OCI-LY3 (cell line): ENCODE results near the gene BACH2.

Source experiments
- H2AFZ ChIP-seq: fragments of 200-600, 300-600 bp; shearing (Covaris generic); 2 replicates; pipeline ENCODE4 v1.6.0; 2014; ENCODE audit warnings: antibody characterized with exemption, low read depth, low read length
- H3K27ac ChIP-seq: fragments of 200-600, 300-600 bp; sonication (generic); 2 replicates; pipeline ENCODE4 v1.5.1; 2014; ENCODE audit warnings: mild to moderate bottlenecking, low read length, moderate library complexity, mixed read lengths
- H3K27me3 ChIP-seq: fragments of 200-600, 300-600 bp; sonication (generic); 2 replicates; pipeline ENCODE4 v1.6.1; 2014; ENCODE audit warnings: low read depth, low read length, mixed read lengths
- H3K36me3 ChIP-seq: fragments of 200-600, 300-600 bp; sonication (generic); replicated peaks from 2 replicates; pipeline ENCODE3; 2014; ENCODE audit warnings: low read depth, low read length, mixed read lengths
- H3K4me1 ChIP-seq: fragments of 300-600, 200-600 bp; sonication (generic); 2 replicates; pipeline ENCODE4 v1.6.1; 2014; ENCODE audit warnings: low read length, mixed read lengths
- H3K4me2 ChIP-seq: fragments of 200-600, 300-600 bp; sonication (generic); 2 replicates; pipeline ENCODE4 v1.6.1; 2014; ENCODE audit warnings: low read length, mixed read lengths
- H3K4me3 ChIP-seq: fragments of 300-600, 200-600 bp; sonication (generic); 2 replicates; pipeline ENCODE4 v1.5.1; 2014; ENCODE audit warnings: antibody characterized with exemption, mild to moderate bottlenecking, low read length, moderate library complexity
- H3K79me2 ChIP-seq: fragments of 300-600, 200-600 bp; shearing (Covaris generic); 2 replicates; pipeline ENCODE4 v1.6.1; 2014; ENCODE audit warnings: mild to moderate bottlenecking, low read length, mixed read lengths
- H3K9ac ChIP-seq: fragments of 300-600, 200-600 bp; shearing (Covaris generic); 2 replicates; pipeline ENCODE4 v1.6.0; 2014; ENCODE audit warnings: mild to moderate bottlenecking, low read length, moderate library complexity
- H3K9me3 ChIP-seq: fragments of 200-600, 300-600 bp; shearing (Covaris generic); 2 replicates; pipeline ENCODE4 v1.6.1; 2014; ENCODE audit warnings: low read length, mixed read lengths; ENCODE audit not compliant: insufficient read depth
- H4K20me1 ChIP-seq: fragments of 200-600, 300-600 bp; sonication (generic); 2 replicates; pipeline ENCODE4 v1.6.1; 2016; ENCODE audit warnings: low read length, mixed read lengths; ENCODE audit not compliant: insufficient read depth
- EZH2phosphoT487 ChIP-seq: fragments of 200-600 bp; shearing (Covaris generic); IDR thresholded peaks from 2 replicates; pipeline ENCODE4 v1.6.1; 2018; ENCODE audit warnings: antibody characterized with exemption, mixed run types, low read depth
- TF ChIP-seq, protein P1 (sequence below): fragments of 200-600, 300-600 bp; sonication (generic); IDR thresholded peaks from 2 replicates; pipeline ENCODE4 v1.5.1; 2014; ENCODE audit warnings: antibody characterized with exemption, low read length, low read depth

Gene BACH2

DNA sequence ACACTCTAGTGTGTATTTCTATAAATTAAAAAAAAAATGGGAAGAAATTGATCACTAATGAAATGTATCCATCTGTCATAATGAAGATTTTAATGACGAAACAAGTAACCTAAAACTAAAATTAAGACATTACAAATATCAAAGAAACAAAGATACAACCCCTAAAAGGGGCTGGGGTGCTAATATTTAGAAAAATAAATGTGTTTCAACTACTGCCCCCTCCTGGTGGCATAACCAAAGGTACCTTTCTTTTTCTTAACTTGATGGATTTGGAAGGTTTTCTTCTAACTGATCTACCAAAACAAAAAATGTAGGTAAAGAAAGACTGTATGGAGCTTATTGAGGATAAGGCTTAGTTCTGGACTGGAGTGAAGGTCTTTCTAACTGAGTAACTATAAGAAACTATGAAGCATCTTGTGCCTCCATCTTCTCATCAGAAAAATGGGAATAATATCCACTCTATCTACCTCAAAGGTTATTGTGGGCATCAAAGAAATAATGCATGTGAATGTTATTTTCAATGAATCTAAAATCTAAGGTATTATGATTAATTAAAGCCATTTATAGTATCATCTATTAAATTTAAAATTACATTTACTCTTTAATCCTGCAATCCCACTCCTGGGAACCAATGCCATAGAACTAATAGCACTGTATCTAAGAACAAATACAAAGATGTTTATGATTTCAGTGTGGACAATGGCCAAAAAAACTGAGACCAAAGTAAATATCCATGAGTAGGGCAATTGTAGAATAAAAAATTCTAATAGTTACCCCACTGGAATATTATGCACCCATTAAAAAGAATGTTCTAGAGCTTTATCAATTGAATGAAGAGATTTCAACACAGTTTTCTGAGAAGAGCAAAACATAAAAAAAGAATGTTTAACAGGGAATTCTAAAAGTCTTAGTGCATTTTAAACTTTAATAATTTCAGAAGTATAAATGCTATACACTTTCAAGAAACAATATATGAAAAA lies 117.2 kb downstream of the BACH2 start:
- no peaks in the 10 kb centered on the region for H3K9me3 ChIP-seq
- no peaks in the 10 kb centered on the region for H4K20me1 ChIP-seq
- H3K36me3 ChIP-seq, result no peaks in the 10 kb centered on the region
- H3K9ac ChIP-seq, result no peak overlapping the region
- H3K4me2 ChIP-seq, result no peak overlapping the region
- TF ChIP-seq, protein P1, sequence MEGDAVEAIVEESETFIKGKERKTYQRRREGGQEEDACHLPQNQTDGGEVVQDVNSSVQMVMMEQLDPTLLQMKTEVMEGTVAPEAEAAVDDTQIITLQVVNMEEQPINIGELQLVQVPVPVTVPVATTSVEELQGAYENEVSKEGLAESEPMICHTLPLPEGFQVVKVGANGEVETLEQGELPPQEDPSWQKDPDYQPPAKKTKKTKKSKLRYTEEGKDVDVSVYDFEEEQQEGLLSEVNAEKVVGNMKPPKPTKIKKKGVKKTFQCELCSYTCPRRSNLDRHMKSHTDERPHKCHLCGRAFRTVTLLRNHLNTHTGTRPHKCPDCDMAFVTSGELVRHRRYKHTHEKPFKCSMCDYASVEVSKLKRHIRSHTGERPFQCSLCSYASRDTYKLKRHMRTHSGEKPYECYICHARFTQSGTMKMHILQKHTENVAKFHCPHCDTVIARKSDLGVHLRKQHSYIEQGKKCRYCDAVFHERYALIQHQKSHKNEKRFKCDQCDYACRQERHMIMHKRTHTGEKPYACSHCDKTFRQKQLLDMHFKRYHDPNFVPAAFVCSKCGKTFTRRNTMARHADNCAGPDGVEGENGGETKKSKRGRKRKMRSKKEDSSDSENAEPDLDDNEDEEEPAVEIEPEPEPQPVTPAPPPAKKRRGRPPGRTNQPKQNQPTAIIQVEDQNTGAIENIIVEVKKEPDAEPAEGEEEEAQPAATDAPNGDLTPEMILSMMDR, result peak; percentile 48
- no peak for TF ChIP-seq EZH2phosphoT487
- H3K4me3 ChIP-seq, result no peak overlapping the region
- H2AFZ ChIP-seq, result no peak overlapping the region
- H3K79me2 ChIP-seq, result no peaks in the 10 kb centered on the region
- peaks cover 45% of the 10 kb centered on the region for H3K27me3 ChIP-seq
- no peak overlapping the region for H3K27ac ChIP-seq
- peaks cover 37% of the 10 kb centered on the region for H3K4me1 ChIP-seq

DNA sequence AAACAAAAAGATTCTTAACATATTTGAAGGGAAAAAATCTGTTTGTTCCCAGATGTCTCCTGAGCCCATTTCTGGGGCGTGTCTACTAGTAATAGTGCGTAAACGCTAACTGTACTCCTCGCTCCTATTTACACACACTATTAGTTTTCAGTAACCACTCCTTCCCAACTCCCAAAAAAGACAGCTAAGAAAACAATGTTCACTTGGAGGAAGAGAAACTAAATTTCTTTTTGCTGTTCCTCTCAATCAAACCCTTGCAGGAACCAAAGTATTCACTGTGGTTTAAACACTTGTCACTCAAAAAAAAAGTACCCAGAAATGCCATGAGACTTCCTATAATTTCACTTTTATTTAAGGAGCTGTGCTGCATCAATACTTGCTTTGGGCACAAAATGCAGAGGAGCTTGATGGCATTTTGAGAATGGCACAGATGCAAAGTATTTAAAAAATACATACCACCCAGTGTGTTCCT lies 118.2 kb downstream of the BACH2 start:
- H3K4me2 ChIP-seq, result peak overlapping the region; percentile 16; the same call in 1 of the 2 replicates
- no peaks in the 10 kb centered on the region for H4K20me1 ChIP-seq

DNA sequence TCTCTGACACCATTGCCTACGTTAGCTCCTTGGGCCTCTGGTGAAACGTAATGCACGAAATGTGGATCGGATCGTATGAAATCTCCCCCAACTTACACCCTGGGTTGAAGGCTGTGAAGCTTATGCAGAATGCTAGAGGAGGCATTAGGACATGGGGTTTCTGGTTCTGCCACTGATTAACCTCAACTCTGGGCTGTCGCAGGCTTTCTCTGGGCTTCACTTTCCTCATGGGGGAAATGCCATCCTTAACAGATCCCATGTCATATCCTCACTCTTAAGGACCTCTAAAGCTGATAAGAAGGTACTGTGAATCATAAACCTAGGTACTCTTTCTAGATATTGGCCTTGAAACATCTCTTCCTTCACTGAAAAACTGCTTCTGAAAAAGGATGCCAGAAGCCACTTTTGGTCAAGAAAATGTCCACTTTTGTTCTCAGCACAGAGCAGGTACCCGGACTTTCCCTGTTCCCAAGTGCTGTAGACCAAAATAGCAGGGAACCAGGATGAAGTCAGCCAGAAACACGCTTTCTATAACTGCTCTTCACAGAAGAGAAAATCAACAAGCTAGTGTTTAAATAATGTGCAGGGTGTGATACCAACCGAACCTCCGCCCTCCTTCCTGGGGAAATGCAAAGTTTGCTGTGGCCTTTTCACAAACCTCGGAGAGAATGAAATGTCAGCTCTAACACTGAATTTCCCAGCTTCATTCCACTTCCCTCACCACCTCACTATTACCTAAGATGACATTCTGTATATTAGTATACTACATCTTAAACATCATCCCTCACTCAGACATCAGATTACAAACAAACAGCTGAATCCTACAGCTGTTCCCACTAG lies 118.9 kb downstream of the BACH2 start:
- H3K27me3 ChIP-seq, result peaks cover 42% of the 10 kb centered on the region
- no peak overlapping the region for H3K27ac ChIP-seq
- no peaks in the 10 kb centered on the region for H3K79me2 ChIP-seq
- H2AFZ ChIP-seq, result no peak overlapping the region
- H3K9ac ChIP-seq, result no peak overlapping the region
- no peak overlapping the region for H3K4me3 ChIP-seq
- H3K4me1 ChIP-seq, result peaks cover 37% of the 10 kb centered on the region
- no peak for TF ChIP-seq EZH2phosphoT487
- TF ChIP-seq, protein P1, result no peak
- H3K4me2 ChIP-seq, result peak overlapping the region; percentile 16; the same call in 1 of the 2 replicates
- no peaks in the 10 kb centered on the region for H4K20me1 ChIP-seq
- H3K36me3 ChIP-seq, result no peaks in the 10 kb centered on the region
- H3K9me3 ChIP-seq, result no peaks in the 10 kb centered on the region

More for the DNA sequence above, 118.2 kb downstream of the BACH2 start:
- TF ChIP-seq, protein P1, result no peak
- no peak for TF ChIP-seq EZH2phosphoT487
- H3K27me3 ChIP-seq, result peaks cover 45% of the 10 kb centered on the region
- H3K79me2 ChIP-seq, result no peaks in the 10 kb centered on the region
- no peaks in the 10 kb centered on the region for H3K36me3 ChIP-seq
- no peak overlapping the region for H3K9ac ChIP-seq
- no peaks in the 10 kb centered on the region for H3K9me3 ChIP-seq
- H3K4me3 ChIP-seq, result no peak overlapping the region
- H3K4me1 ChIP-seq, result peaks cover 37% of the 10 kb centered on the region
- H2AFZ ChIP-seq, result no peak overlapping the region
- H3K27ac ChIP-seq, result no peak overlapping the region
